Left kidney (tissue), 2 donors: Measurements from ENCODE around the gene MYF5. TPM values are rescaled to one million over a fixed set of nuclear protein-coding genes. Genes with fewer than 3 reads are reported as not detected.

Experiments
- DNase-seq: peaks from one replicate; pipeline ENCODE4 v3.0.0-alpha.2; 2013
- polyA plus RNA-seq: library from polyadenylated mRNA; unstranded; fragments of 120-200 nt; gene quantifications from one replicate; pipeline ENCODE4 v1.2.1, GENCODE V29; 2013; ENCODE audit not compliant: insufficient read length

MYF5 gene
- polyA plus RNA-seq, 1 donor, result not detected

DNA sequence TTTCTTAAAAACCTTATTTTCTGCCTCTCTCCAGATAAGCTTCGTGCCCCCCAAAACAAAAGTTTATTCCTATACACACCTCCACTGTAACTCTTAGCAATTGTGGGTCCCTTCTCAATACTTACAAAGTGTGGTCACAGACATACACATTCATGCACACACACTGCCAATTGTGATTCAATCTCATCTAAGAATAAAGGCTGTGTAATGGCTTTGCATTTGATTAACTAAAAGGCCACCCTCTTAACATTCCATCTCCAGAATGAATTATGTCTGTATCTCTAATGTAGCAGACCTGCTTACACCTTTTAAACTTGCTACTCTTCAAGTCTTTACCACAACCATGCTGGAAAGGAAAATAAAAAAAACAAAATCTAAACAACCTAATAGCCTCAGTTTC, 49.5 kb downstream of the MYF5 start:
- no peak for DNase-seq

DNA sequence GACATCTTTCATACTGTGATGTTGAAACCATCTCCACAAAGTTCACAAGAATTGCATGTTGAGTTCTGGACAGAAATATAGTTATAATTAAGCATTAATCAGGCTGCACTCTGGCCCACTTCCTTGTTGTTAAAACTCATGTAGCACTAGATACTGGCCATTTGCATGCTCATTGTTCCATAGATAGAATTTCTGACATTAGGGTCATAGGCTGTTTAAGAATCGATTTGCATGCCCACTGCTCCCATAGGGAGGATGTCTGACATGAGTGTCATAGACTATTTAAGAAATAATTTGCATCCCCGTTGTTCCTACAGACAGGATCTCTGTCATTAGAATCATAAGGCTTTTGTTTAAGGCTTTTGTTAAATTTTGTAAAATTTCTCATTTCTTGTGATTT, 50.2 kb downstream of the MYF5 start:
- DNase-seq, result no peak

Other genes starting within 250 kb of the MYF5 start
- 0.15 TPM for gene MYF6, start 9.3 kb upstream of the MYF5 start, polyA plus RNA-seq
- 21.8 TPM for gene LIN7A, start 221.0 kb downstream of the MYF5 start, polyA plus RNA-seq